ENCODE results near the gene MLST8.

The MLST8 gene

DNA sequence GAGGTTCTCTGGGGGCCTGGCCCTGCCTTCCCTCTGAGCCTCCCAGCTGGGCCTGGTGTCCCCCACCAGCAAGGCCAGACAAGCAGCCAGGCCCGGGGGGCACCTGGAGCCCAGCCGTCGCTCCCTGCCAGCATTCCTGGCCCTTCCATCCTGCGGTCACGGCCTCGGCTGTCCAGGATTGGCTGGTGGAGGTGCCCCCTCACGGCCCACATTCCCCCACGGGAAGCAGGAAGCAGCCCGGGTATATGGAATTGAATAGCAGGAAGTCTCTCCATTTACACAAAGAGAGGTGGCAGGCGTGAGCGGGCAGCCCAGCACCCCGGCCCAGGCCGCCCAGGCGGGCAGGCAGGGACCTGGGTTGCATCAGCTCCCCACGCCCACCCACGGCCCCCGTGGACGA lies 35.2 kb upstream of the MLST8 start:
- no peak for TF ChIP-seq YY1 (IDR thresholded peaks at IDR 0.05; ENCODE audit: low read depth)
- TF ChIP-seq, protein P1, sequence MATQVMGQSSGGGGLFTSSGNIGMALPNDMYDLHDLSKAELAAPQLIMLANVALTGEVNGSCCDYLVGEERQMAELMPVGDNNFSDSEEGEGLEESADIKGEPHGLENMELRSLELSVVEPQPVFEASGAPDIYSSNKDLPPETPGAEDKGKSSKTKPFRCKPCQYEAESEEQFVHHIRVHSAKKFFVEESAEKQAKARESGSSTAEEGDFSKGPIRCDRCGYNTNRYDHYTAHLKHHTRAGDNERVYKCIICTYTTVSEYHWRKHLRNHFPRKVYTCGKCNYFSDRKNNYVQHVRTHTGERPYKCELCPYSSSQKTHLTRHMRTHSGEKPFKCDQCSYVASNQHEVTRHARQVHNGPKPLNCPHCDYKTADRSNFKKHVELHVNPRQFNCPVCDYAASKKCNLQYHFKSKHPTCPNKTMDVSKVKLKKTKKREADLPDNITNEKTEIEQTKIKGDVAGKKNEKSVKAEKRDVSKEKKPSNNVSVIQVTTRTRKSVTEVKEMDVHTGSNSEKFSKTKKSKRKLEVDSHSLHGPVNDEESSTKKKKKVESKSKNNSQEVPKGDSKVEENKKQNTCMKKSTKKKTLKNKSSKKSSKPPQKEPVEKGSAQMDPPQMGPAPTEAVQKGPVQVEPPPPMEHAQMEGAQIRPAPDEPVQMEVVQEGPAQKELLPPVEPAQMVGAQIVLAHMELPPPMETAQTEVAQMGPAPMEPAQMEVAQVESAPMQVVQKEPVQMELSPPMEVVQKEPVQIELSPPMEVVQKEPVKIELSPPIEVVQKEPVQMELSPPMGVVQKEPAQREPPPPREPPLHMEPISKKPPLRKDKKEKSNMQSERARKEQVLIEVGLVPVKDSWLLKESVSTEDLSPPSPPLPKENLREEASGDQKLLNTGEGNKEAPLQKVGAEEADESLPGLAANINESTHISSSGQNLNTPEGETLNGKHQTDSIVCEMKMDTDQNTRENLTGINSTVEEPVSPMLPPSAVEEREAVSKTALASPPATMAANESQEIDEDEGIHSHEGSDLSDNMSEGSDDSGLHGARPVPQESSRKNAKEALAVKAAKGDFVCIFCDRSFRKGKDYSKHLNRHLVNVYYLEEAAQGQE (IDR thresholded peaks at IDR 0.05; ENCODE audit: low read depth): no peak
- no peak for TF ChIP-seq TEAD4 (IDR thresholded peaks at IDR 0.05)
- TF ChIP-seq FOXM1 (IDR thresholded peaks at IDR 0.05; ENCODE audit: borderline replicate concordance, low read depth): no peak
- no peak for TF ChIP-seq CEBPB (IDR thresholded peaks at IDR 0.05)
- TF ChIP-seq TCF12 (IDR thresholded peaks at IDR 0.05; ENCODE audit: low read depth): no peak
- TF ChIP-seq, protein P2, sequence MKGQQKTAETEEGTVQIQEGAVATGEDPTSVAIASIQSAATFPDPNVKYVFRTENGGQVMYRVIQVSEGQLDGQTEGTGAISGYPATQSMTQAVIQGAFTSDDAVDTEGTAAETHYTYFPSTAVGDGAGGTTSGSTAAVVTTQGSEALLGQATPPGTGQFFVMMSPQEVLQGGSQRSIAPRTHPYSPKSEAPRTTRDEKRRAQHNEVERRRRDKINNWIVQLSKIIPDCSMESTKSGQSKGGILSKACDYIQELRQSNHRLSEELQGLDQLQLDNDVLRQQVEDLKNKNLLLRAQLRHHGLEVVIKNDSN (IDR thresholded peaks at IDR 0.05): no peak
- no peak for TF ChIP-seq EP300 (IDR thresholded peaks at IDR 0.05; ENCODE audit: borderline replicate concordance)
- TF ChIP-seq, protein P3, sequence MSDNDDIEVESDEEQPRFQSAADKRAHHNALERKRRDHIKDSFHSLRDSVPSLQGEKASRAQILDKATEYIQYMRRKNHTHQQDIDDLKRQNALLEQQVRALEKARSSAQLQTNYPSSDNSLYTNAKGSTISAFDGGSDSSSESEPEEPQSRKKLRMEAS (IDR thresholded peaks at IDR 0.05): no peak
- TF ChIP-seq CREB1 (IDR thresholded peaks at IDR 0.05; ENCODE audit: low read depth): no peak

DNA sequence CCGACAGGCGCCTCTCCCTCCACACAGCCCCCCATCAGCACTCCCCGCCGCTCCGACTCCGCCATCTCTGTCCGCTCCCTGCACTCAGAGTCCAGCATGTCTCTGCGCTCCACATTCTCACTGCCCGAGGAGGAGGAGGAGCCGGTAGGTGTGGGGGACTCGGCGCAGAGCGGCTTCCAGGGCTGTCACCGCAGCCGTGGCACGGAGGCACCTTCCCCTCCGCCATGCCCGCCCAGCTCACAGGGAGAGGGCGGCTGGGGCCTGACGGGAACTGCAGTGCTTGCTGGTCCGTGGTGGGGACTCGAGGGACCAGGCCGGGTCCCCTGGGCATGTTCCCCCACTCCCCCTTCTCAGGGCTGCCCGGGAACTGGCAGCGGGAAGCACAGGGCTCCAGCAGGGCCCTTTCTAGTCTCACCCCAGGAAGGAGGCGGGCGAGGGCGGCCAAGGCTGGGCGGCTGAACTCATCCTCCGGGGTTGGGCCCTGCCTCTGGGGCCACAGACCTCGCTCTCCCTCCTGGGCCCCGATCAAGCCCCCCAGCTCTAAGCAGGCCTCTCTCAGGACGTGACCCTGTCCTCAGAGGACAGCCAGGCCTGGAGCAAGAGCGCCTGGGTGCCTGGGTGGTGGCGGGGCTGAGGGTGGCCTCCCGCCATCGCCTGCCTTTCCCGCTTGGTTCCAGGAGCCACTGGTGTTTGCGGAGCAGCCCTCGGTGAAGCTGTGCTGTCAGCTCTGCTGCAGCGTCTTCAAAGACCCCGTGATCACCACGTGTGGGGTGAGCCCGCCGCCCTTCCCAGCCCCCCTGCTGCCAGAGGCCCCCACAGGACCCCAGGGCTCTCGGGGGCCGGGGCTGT lies 34.4 kb upstream of the MLST8 start:
- no peak for TF ChIP-seq EGR1 (IDR thresholded peaks at IDR 0.05)
- TF ChIP-seq NFIC (IDR thresholded peaks at IDR 0.05): no peak
- TF ChIP-seq CEBPB (IDR thresholded peaks at IDR 0.05): no peak
- TF ChIP-seq FOXM1 (IDR thresholded peaks at IDR 0.05; ENCODE audit: borderline replicate concordance, low read depth): no peak
- TF ChIP-seq TAF1 (IDR thresholded peaks at IDR 0.05; ENCODE audit: low read depth): no peak
- TF ChIP-seq ZBTB7A (IDR thresholded peaks at IDR 0.05; ENCODE audit: low read depth): no peak
- no peak for TF ChIP-seq YY1 (IDR thresholded peaks at IDR 0.05; ENCODE audit: low read depth)
- TF ChIP-seq, protein P2 (IDR thresholded peaks at IDR 0.05): no peak
- no peak for TF ChIP-seq RAD21 (IDR thresholded peaks at IDR 0.05; ENCODE audit: low read depth)
- TF ChIP-seq TCF12 (IDR thresholded peaks at IDR 0.05; ENCODE audit: low read depth): no peak
- TF ChIP-seq, protein P3 (IDR thresholded peaks at IDR 0.05): no peak
- no peak for TF ChIP-seq CREB1 (IDR thresholded peaks at IDR 0.05; ENCODE audit: low read depth)
- no peak for TF ChIP-seq EP300 (IDR thresholded peaks at IDR 0.05; ENCODE audit: borderline replicate concordance)
- TF ChIP-seq, protein P1 (IDR thresholded peaks at IDR 0.05; ENCODE audit: low read depth): no peak
- no peak for TF ChIP-seq TEAD4 (IDR thresholded peaks at IDR 0.05)

DNA sequence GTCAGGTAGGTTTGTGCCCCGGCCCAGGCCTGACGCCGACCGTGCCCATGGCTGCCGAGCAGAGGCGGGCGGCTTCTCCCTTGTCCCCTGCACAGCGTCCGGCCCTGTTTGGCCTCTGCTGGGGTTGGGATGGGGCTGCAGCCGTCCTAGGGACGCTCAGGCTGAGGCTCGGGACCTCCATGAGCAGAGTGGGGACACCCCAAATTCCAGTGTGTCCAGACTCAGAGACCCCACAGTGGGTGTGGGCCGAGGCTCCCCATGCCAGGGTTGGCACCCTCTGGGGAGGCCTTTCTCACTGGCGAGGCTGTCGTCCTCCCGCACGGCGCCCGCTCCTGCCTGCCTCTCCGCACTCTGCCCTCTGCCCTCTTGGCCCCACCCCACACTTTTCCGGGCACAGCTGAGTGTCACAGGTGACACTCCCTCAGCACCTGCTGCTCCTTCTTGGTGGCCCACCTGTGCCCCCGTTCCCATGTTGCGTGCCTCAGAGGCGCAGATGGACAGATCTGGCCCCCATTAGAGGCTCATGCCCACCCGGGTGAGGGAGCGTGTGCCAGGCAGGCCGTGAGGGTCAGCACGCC lies 33.6 kb upstream of the MLST8 start:
- TF ChIP-seq EP300 (IDR thresholded peaks at IDR 0.05; ENCODE audit: borderline replicate concordance) (no peak), RAD21 (IDR thresholded peaks at IDR 0.05; ENCODE audit: low read depth) (no peak), TEAD4 (IDR thresholded peaks at IDR 0.05) (no peak), TCF12 (IDR thresholded peaks at IDR 0.05; ENCODE audit: low read depth) (no peak), EGR1 (IDR thresholded peaks at IDR 0.05) (no peak)
- TF ChIP-seq, protein P2 (IDR thresholded peaks at IDR 0.05): no peak
- TF ChIP-seq, protein P1 (IDR thresholded peaks at IDR 0.05; ENCODE audit: low read depth): no peak

Measured in Ishikawa (cell line).